GM23248 (cell line): Measurements from ENCODE around the gene IL1RAPL2. TPM values are rescaled to one million over a fixed set of nuclear protein-coding genes. Genes with fewer than 3 reads are reported as not detected.

Experiments
- DNase-seq: peaks from one replicate; pipeline ENCODE4 v3.0.0-alpha.2; 2015
- H2AFZ ChIP-seq: fragments of 200-600 bp; sonication (generic); 2 replicates; pipeline ENCODE4 v1.6.1; 2016; ENCODE audit warnings: antibody characterized with exemption
- H3F3A ChIP-seq: fragments of 200-600 bp; sonication (generic); 2 replicates; pipeline ENCODE4 v1.6.1; 2016; ENCODE audit warnings: mild to moderate bottlenecking, antibody characterized with exemption, mixed run types; ENCODE audit not compliant: insufficient read depth
- H3K27ac ChIP-seq: fragments of 200-600 bp; sonication (generic); 2 replicates; pipeline ENCODE4 v1.5.1; 2016; ENCODE audit warnings: mild to moderate bottlenecking
- H3K27me3 ChIP-seq: fragments of 200-600 bp; sonication (generic); replicated peaks from 2 replicates; pipeline ENCODE4 v1.6.1; 2016; ENCODE audit warnings: mild to moderate bottlenecking; ENCODE audit not compliant: insufficient read depth
- H3K36me3 ChIP-seq: fragments of 200-600 bp; sonication (generic); 2 replicates; pipeline ENCODE4 v1.6.1; 2016; ENCODE audit warnings: low read depth, mild to moderate bottlenecking
- H3K4me1 ChIP-seq: fragments of 200-600 bp; sonication (generic); 2 replicates; pipeline ENCODE4 v1.6.1; 2016; ENCODE audit warnings: mild to moderate bottlenecking; ENCODE audit not compliant: insufficient read depth
- H3K4me2 ChIP-seq: fragments of 200-600 bp; sonication (generic); one replicate; pipeline ENCODE4 v1.6.1; 2016; ENCODE audit warnings: mild to moderate bottlenecking; ENCODE audit not compliant: unreplicated experiment
- H3K4me3 ChIP-seq: fragments of 200-600 bp; sonication (generic); 2 replicates; pipeline ENCODE4 v1.5.1; 2016; ENCODE audit warnings: mild to moderate bottlenecking
- H3K79me2 ChIP-seq: fragments of 200-600 bp; sonication (generic); 2 replicates; pipeline ENCODE4 v1.6.1; 2016; ENCODE audit warnings: mild to moderate bottlenecking; ENCODE audit not compliant: insufficient read depth
- H3K9ac ChIP-seq: fragments of 200-600 bp; sonication (generic); 2 replicates; pipeline ENCODE4 v1.6.1; 2016; ENCODE audit warnings: mild to moderate bottlenecking
- H3K9me2 ChIP-seq: fragments of 200-600 bp; sonication (generic); 2 replicates; pipeline ENCODE4 v1.6.1; 2016; ENCODE audit warnings: mixed run types, mild to moderate bottlenecking, moderate library complexity; ENCODE audit not compliant: insufficient read depth
- H3K9me3 ChIP-seq: fragments of 200-600 bp; sonication (generic); one replicate; pipeline ENCODE4 v1.6.1; 2017; ENCODE audit warnings: low read depth
- H4K20me1 ChIP-seq: fragments of 200-600 bp; sonication (generic); 2 replicates; pipeline ENCODE4 v1.6.0; 2016; ENCODE audit not compliant: insufficient read depth
- EZH2 ChIP-seq: fragments of 200-600 bp; sonication (generic); IDR thresholded peaks from 2 replicates; pipeline ENCODE4 v1.6.1; 2018; ENCODE audit warnings: antibody characterized with exemption, mild to moderate bottlenecking; ENCODE audit not compliant: insufficient read depth, poor library complexity, severe bottlenecking
- EZH2phosphoT487 ChIP-seq: fragments of 200-600 bp; sonication (generic); IDR thresholded peaks from 2 replicates; pipeline ENCODE4 v1.6.1; 2018; ENCODE audit warnings: antibody characterized with exemption, moderate library complexity, mild to moderate bottlenecking, low read depth; ENCODE audit not compliant: insufficient read depth
- WGBS, 2 experiments: methylation state at CpG; one replicate each; pipeline ENCODE4 v1.1.6; 2015 to 2017; ENCODE audit warnings: low lambda C conversion rate in 2 of 2, low coverage in 1 of 2; ENCODE audit errors: missing lambda C conversion rate in 2 of 2; 5-methylcytosine and 5-hydroxymethylcytosine counted together
- in situ Hi-C: fragments of 300-500 bp; cut with MboI; formaldehyde crosslinking; loops from 2 replicates; pipeline ENCODE4 v1.15.0; 2020
- polyA plus RNA-seq: library from polyadenylated mRNA; unstranded; fragments of >200 nt; fragmentation: Nextera tagmentation; extraction: Ambion mirVana; gene quantifications from 2 replicates; pipeline ENCODE4 v1.2.1, GENCODE V29; 2016
- total RNA-seq: library from RNA; depleted of rRNA; stranded (reverse); fragments of >200 nt; shearing (Covaris generic); gene quantifications from 2 replicates; pipeline ENCODE4 v1.2.3, GENCODE V29; 2014

The IL1RAPL2 gene
- total and polyA plus RNA-seq, 2 experiments from 2014 or later: not detected

GRCh38 chrX:105191878-105192277 is 625.9 kb downstream of the IL1RAPL2 start:
- Histone ChIP-seq H2AFZ (no peak overlapping the region), H3K27ac (no peak overlapping the region), H3F3A (no peaks in the 10 kb centered on the region), H3K27me3 (no peaks in the 10 kb centered on the region), H3K9me3 (no peaks in the 10 kb centered on the region), H3K79me2 (no peaks in the 10 kb centered on the region), H3K4me2 (no peak overlapping the region), H3K4me1 (no peaks in the 10 kb centered on the region), H3K9ac (no peak overlapping the region), H4K20me1 (no peaks in the 10 kb centered on the region), H3K4me3 (no peak overlapping the region), H3K36me3 (no peaks in the 10 kb centered on the region), H3K9me2 (no peaks in the 10 kb centered on the region)
- WGBS, 2 experiments: 6 to 11% methylated on average over 2 of the region's 2 CpGs
- in situ Hi-C loops: no loop called here
- TF ChIP-seq EZH2 (no peak), EZH2phosphoT487 (no peak)
- peak; percentile 18 for DNase-seq

DNA sequence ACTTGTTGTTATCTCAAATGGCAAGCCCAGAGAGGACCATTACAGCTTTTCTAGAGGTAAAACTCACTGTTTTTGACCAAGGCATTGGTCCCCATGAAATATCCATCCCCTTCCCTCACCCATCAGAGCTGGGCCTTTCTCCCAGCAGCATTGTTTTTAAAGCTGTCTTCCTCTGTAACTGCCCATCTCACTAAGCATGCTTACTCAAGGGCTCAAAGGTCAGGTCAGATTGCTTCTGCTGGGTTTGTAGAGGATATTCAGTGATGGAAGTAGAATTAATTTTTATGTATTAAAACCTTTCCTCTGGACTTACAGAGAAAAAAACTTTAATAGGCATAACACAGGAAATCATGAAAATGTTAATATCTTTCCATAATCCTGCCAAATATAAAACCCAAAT is 643.4 kb downstream of the IL1RAPL2 start:
- Histone ChIP-seq H3K4me2 (no peak overlapping the region), H3K9me2 (no peaks in the 10 kb centered on the region), H4K20me1 (no peaks in the 10 kb centered on the region), H3K27me3 (no peaks in the 10 kb centered on the region), H2AFZ (no peak overlapping the region), H3K4me3 (no peak overlapping the region), H3K9ac (no peak overlapping the region), H3K4me1 (no peaks in the 10 kb centered on the region), H3K27ac (no peak overlapping the region), H3K36me3 (no peaks in the 10 kb centered on the region), H3K9me3 (no peaks in the 10 kb centered on the region), H3F3A (no peaks in the 10 kb centered on the region), H3K79me2 (no peaks in the 10 kb centered on the region)
- no peak for DNase-seq
- in situ Hi-C loops: no loop called here
- no peak for TF ChIP-seq EZH2phosphoT487
- TF ChIP-seq EZH2: no peak

GRCh38 chrX:105210258-105210657 is 644.3 kb downstream of the IL1RAPL2 start:
- Histone ChIP-seq H3K4me1 (no peaks in the 10 kb centered on the region), H3K4me3 (no peak overlapping the region), H3K27ac (no peak overlapping the region), H3K9ac (no peak overlapping the region), H3K9me2 (no peaks in the 10 kb centered on the region), H3K9me3 (no peaks in the 10 kb centered on the region), H3K4me2 (no peak overlapping the region), H3K27me3 (no peaks in the 10 kb centered on the region), H3K36me3 (no peaks in the 10 kb centered on the region), H4K20me1 (no peaks in the 10 kb centered on the region), H3K79me2 (no peaks in the 10 kb centered on the region), H2AFZ (no peak overlapping the region), H3F3A (no peaks in the 10 kb centered on the region)
- WGBS, 2 experiments: 0 to 20% methylated on average over 1 to 2 of the region's 2 CpGs
- TF ChIP-seq EZH2 (no peak), EZH2phosphoT487 (no peak)
- in situ Hi-C loops: no loop called here
- no peak for DNase-seq

DNA sequence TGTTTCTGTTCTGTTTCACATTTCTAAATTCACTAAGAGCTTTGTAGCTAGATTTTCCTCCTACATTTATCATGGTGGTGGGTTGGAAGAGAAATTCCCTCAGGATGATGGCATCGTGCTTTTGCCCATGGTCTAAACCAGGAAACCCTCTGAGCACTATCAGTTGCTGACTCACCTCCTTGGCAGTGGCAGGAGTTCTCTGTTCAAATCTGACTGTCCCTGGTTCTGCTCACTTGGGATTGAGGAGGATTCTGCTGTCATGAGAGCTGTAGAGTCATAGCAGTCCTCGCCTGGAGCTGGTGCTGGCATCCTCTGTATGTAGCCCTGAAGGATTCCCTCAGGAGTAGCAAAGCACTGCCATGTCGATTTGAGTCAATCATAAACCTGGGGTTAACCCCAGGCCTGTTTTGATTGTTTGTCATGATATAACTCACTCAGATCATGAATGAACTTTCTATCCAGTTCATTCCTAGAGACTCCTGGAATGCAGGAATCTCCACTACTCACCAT is 645.1 kb downstream of the IL1RAPL2 start:
- in situ Hi-C loops: no loop called here
- Histone ChIP-seq H4K20me1 (no peaks in the 10 kb centered on the region), H3K9ac (no peak overlapping the region), H3F3A (no peaks in the 10 kb centered on the region), H3K4me3 (no peak overlapping the region), H3K4me1 (no peaks in the 10 kb centered on the region), H3K36me3 (no peaks in the 10 kb centered on the region), H3K9me3 (no peaks in the 10 kb centered on the region), H3K79me2 (no peaks in the 10 kb centered on the region), H3K9me2 (no peaks in the 10 kb centered on the region), H2AFZ (no peak overlapping the region), H3K27me3 (no peaks in the 10 kb centered on the region), H3K27ac (no peak overlapping the region), H3K4me2 (no peak overlapping the region)
- 25% methylated on average over 3 of the region's 3 CpGs for WGBS, 2 experiments
- no peak for DNase-seq
- TF ChIP-seq EZH2: no peak
- no peak for TF ChIP-seq EZH2phosphoT487
